OCI-LY1 (cell line): Measurements from ENCODE around the gene FZD1.

Experiments
- H2AFZ ChIP-seq: fragments of 200-600 bp; sonication (generic), shearing (Covaris generic); 2 replicates; pipeline ENCODE4 v1.6.0; 2014; ENCODE audit warnings: antibody characterized with exemption, mild to moderate bottlenecking, low read length
- H3F3A ChIP-seq: fragments of 200-600 bp; sonication (generic), shearing (Covaris generic); 2 replicates; pipeline ENCODE4 v1.6.0; 2014; ENCODE audit warnings: mild to moderate bottlenecking, antibody characterized with exemption, low read length, moderate library complexity; ENCODE audit not compliant: insufficient read depth
- H3K27ac ChIP-seq: fragments of 200-600 bp; sonication (generic); 2 replicates; pipeline ENCODE4 v1.5.1; 2014; ENCODE audit warnings: low read length, mixed run types, mild to moderate bottlenecking, low read depth; ENCODE audit not compliant: poor library complexity, severe bottlenecking
- H3K27me3 ChIP-seq: fragments of 200-600 bp; sonication (generic); 2 replicates; pipeline ENCODE4 v1.6.0; 2014; ENCODE audit warnings: antibody characterized with exemption, mild to moderate bottlenecking, low read length, moderate library complexity; ENCODE audit not compliant: insufficient read depth
- H3K36me3 ChIP-seq: fragments of 200-600 bp; sonication (generic); 2 replicates; pipeline ENCODE4 v1.6.1; 2014; ENCODE audit warnings: mild to moderate bottlenecking, antibody characterized with exemption, low read length, moderate library complexity, mixed read lengths; ENCODE audit not compliant: insufficient read depth
- H3K4me1 ChIP-seq: fragments of 200-600 bp; sonication (generic); 2 replicates; pipeline ENCODE4 v1.5.1; 2014; ENCODE audit warnings: mild to moderate bottlenecking, low read length, moderate library complexity; ENCODE audit not compliant: insufficient read depth, severe bottlenecking
- H3K4me2 ChIP-seq: fragments of 200-600 bp; sonication (generic), shearing (Covaris generic); 2 replicates; pipeline ENCODE4 v1.6.1; 2014; ENCODE audit warnings: low read length
- H3K4me3 ChIP-seq: fragments of 200-600 bp; sonication (generic); 2 replicates; pipeline ENCODE4 v1.5.1; 2014; ENCODE audit warnings: low read length, low read depth, mild to moderate bottlenecking, mixed read lengths; ENCODE audit not compliant: poor library complexity, severe bottlenecking
- H3K79me2 ChIP-seq: fragments of 200-600 bp; shearing (Covaris generic); 2 replicates; pipeline ENCODE4 v1.6.1; 2016; ENCODE audit warnings: mixed run types, low read length, mixed read lengths; ENCODE audit not compliant: insufficient read depth
- H3K9ac ChIP-seq: fragments of 200-600 bp; sonication (generic), shearing (Covaris generic); 2 replicates; pipeline ENCODE4 v1.6.1; 2014; ENCODE audit warnings: mild to moderate bottlenecking, low read length, mixed read lengths
- H3K9me2 ChIP-seq: fragments of 200-600 bp; sonication (generic), shearing (Covaris generic); 2 replicates; pipeline ENCODE4 v1.6.1; 2014; ENCODE audit warnings: low read depth, mild to moderate bottlenecking, low read length, mixed read lengths
- H3K9me3 ChIP-seq: fragments of 200-600 bp; shearing (Covaris generic); 2 replicates; pipeline ENCODE4 v1.6.1; 2014; ENCODE audit warnings: low read length, mixed read lengths
- H4K20me1 ChIP-seq: fragments of 200-600 bp; sonication (generic), shearing (Covaris generic); 2 replicates; pipeline ENCODE4 v1.6.0; 2016; ENCODE audit warnings: mild to moderate bottlenecking, low read length; ENCODE audit not compliant: insufficient read depth
- EZH2 ChIP-seq: fragments of 200-600 bp; sonication (generic), shearing (Covaris generic); IDR thresholded peaks from 2 replicates; pipeline ENCODE4 v1.8.0; 2017; ENCODE audit warnings: borderline replicate concordance, mixed run types, mild to moderate bottlenecking, antibody characterized with exemption, low read length, moderate library complexity, mixed read lengths
- TF ChIP-seq, protein P1 (sequence below): fragments of 200-600 bp; sonication (generic), shearing (Covaris generic); IDR thresholded peaks from 2 replicates; pipeline ENCODE4 v1.5.1; 2017; ENCODE audit warnings: mild to moderate bottlenecking, antibody characterized with exemption, low read length, moderate library complexity, mixed read lengths

Gene FZD1

DNA sequence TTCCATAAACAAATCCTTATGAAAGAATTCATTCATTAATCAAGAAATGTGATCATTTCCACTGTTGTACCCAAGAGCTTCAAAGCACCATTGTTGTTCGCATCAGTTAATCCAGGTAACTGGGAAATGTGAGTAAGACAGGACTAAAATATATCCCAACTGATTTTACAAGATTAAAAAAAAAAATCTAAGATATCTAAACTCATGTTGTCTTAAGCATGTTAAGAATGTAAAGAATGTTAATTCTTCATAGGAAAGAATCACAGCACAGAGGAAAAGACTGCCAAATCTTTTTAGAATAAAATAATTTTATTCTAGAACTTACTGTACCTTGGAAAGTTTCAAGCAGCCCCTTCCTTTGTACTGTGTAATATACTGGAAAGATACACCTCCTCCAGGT is 16.4 kb downstream of the FZD1 start:
- Histone ChIP-seq H3K27ac (no peak overlapping the region), H3K79me2 (no peaks in the 10 kb centered on the region), H3F3A (no peaks in the 10 kb centered on the region), H2AFZ (no peak overlapping the region), H3K9ac (no peak overlapping the region), H3K27me3 (no peaks in the 10 kb centered on the region), H3K4me3 (no peak overlapping the region), H4K20me1 (no peaks in the 10 kb centered on the region), H3K36me3 (no peaks in the 10 kb centered on the region), H3K9me3 (no peaks in the 10 kb centered on the region), H3K4me1 (no peaks in the 10 kb centered on the region), H3K9me2 (no peaks in the 10 kb centered on the region), H3K4me2 (no peak overlapping the region)
- TF ChIP-seq, protein P1, sequence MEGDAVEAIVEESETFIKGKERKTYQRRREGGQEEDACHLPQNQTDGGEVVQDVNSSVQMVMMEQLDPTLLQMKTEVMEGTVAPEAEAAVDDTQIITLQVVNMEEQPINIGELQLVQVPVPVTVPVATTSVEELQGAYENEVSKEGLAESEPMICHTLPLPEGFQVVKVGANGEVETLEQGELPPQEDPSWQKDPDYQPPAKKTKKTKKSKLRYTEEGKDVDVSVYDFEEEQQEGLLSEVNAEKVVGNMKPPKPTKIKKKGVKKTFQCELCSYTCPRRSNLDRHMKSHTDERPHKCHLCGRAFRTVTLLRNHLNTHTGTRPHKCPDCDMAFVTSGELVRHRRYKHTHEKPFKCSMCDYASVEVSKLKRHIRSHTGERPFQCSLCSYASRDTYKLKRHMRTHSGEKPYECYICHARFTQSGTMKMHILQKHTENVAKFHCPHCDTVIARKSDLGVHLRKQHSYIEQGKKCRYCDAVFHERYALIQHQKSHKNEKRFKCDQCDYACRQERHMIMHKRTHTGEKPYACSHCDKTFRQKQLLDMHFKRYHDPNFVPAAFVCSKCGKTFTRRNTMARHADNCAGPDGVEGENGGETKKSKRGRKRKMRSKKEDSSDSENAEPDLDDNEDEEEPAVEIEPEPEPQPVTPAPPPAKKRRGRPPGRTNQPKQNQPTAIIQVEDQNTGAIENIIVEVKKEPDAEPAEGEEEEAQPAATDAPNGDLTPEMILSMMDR = no peak
- TF ChIP-seq EZH2 = no peak

DNA sequence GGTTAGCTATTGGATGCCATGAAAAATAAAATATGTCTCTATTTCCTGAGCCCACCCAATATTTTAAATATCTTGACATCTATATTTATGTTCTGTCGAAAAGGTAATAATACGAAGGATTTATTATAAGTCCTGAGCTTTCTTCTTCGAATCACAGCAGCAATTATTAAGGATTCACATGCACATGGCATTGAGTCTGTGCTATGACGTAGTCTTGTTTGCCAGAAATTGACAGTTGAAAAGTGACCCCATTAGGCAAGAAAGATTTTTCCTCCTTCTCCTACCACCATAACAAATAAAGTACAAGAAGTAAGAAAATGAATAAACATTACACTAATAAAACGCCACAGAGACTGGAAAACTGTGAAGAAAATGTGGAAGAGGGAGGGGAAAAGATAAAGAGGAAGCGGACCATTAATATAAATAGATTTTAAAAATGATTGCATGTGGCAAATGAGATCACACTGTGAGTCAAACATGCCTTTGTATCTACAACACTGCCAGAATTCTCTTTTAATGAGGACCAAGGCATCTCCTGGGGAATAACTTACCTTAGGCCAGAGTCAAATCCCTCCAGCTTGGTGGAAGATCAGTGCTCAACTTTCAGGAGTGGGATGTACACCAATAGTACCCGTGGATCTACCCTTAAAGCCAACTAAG is 21.6 kb downstream of the FZD1 start:
- Histone ChIP-seq H3K79me2 (no peaks in the 10 kb centered on the region), H2AFZ (no peak overlapping the region), H3K4me3 (no peak overlapping the region), H3K9ac (no peak overlapping the region), H3K9me3 (no peaks in the 10 kb centered on the region), H3F3A (no peaks in the 10 kb centered on the region), H3K4me2 (no peak overlapping the region), H3K9me2 (no peaks in the 10 kb centered on the region), H4K20me1 (no peaks in the 10 kb centered on the region), H3K27ac (no peak overlapping the region), H3K36me3 (no peaks in the 10 kb centered on the region), H3K27me3 (no peaks in the 10 kb centered on the region), H3K4me1 (peaks cover 40% of the 10 kb centered on the region)
- no peak for TF ChIP-seq EZH2
- TF ChIP-seq, protein P1 = no peak

DNA sequence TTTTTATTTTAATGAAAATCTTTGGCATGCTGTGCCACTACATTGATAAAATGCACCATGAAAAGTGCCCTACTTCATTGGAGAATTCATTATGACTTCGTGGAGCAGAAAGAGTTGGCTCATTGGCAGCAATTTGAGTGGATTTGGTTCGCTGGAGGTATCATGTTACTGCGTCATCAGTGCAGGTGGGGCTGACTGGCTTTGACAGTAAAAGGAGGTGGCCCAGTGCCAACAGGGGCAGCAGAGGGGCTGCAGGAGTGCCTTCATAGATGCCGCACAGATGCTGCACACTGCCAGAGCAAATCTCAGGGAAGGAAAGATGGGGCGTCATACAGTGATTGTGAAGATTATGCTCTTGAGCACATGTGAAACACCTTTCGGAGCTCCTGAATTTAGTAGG is 22.2 kb downstream of the FZD1 start:
- Histone ChIP-seq H3K9ac (no peak overlapping the region), H3K4me1 (peaks cover 41% of the 10 kb centered on the region), H3K9me2 (no peaks in the 10 kb centered on the region), H3F3A (no peaks in the 10 kb centered on the region), H3K27ac (no peak overlapping the region), H3K4me2 (no peak overlapping the region), H2AFZ (no peak overlapping the region), H3K4me3 (no peak overlapping the region), H3K27me3 (no peaks in the 10 kb centered on the region), H3K9me3 (no peaks in the 10 kb centered on the region), H3K79me2 (no peaks in the 10 kb centered on the region), H4K20me1 (no peaks in the 10 kb centered on the region), H3K36me3 (no peaks in the 10 kb centered on the region)
- TF ChIP-seq EZH2 = no peak
- TF ChIP-seq, protein P1 = no peak
